Testis (tissue), 3 donors: ENCODE data around the gene SERINC2. TPM values are rescaled to one million over a fixed set of nuclear protein-coding genes. Genes with fewer than 3 reads are reported as not detected.
"Not testable (repeated sequence)": the region's sequence is repeated elsewhere in the genome, so short reads cannot be mapped to it uniquely, and the experiment has no call there.

Source experiments
- DNase-seq: peaks from one replicate; pipeline ENCODE4 v3.0.0-alpha.2; 2019
- H3K27ac ChIP-seq, 2 donors: fragments of 200-600 bp; sonication (generic); one replicate each; pipeline ENCODE4 v1.5.1; 2019
- H3K27me3 ChIP-seq: fragments of 200-600 bp; sonication (generic); one replicate; pipeline ENCODE4 v1.5.1; 2019
- H3K36me3 ChIP-seq: fragments of 200-600 bp; sonication (generic); one replicate; pipeline ENCODE4 v1.5.1; 2017; ENCODE audit warnings: low read depth; ENCODE audit errors: missing control alignments
- H3K4me1 ChIP-seq: fragments of 200-600 bp; sonication (generic); one replicate; pipeline ENCODE4 v1.5.1; 2019
- H3K4me3 ChIP-seq, 2 donors: fragments of 200-600 bp; sonication (generic); one replicate each; pipeline ENCODE4 v1.5.1; 2017 to 2019
- H3K9me3 ChIP-seq: fragments of 200-600 bp; sonication (generic); one replicate; pipeline ENCODE4 v1.5.1; 2017
- POLR2A ChIP-seq: fragments of 450-650 bp; IDR thresholded peaks from one replicate; pipeline ENCODE4 v1.6.1; 2017; ENCODE audit warnings: antibody characterized with exemption, mild to moderate bottlenecking, moderate library complexity
- WGBS, 2 donors: methylation state at CpG; one replicate each; pipeline ENCODE4 v1.1.5; 2018; 5-methylcytosine and 5-hydroxymethylcytosine counted together
- intact Hi-C: fragments of 100-400 bp; cut with DNase I; formaldehyde crosslinking; loops from one replicate; pipeline ENCODE4 v1.15.1; 2023; ENCODE audit warnings: low total_unique reads
- polyA plus RNA-seq: library from polyadenylated mRNA; stranded (reverse); fragments of 350-450 nt; fragmentation: Illumina TruSeq; extraction: RNeasy Lipid Tissue Mini Kit (QIAGEN cat#74804); gene quantifications from one replicate; pipeline ENCODE4 v1.2.3, GENCODE V29; 2014; ENCODE audit warnings: low read depth, low replicate concordance; ENCODE audit not compliant: insufficient read depth
- total RNA-seq, 2 donors: library from RNA; depleted of rRNA; stranded (reverse); fragments of >200 nt; gene quantifications; one replicate each; pipeline ENCODE4 v1.2.3, GENCODE V29; 2016
- TF ChIP-seq, protein P1 (sequence below), 3 experiments: fragments of 450-650 bp in 2 of 3; fragments of 200-600 bp in 1 of 3; sonication (generic) in 1 of 3; IDR thresholded peaks; one replicate each; pipeline ENCODE4 v1.5.1; 2016 to 2019; ENCODE audit warnings: antibody characterized with exemption in 3 of 3, mild to moderate bottlenecking in 2 of 3, moderate library complexity in 1 of 3

Gene SERINC2
- total and polyA plus RNA-seq, 3 donors from 2014 or later = 9.5 to 21.7 (median 10.8) TPM

DNA sequence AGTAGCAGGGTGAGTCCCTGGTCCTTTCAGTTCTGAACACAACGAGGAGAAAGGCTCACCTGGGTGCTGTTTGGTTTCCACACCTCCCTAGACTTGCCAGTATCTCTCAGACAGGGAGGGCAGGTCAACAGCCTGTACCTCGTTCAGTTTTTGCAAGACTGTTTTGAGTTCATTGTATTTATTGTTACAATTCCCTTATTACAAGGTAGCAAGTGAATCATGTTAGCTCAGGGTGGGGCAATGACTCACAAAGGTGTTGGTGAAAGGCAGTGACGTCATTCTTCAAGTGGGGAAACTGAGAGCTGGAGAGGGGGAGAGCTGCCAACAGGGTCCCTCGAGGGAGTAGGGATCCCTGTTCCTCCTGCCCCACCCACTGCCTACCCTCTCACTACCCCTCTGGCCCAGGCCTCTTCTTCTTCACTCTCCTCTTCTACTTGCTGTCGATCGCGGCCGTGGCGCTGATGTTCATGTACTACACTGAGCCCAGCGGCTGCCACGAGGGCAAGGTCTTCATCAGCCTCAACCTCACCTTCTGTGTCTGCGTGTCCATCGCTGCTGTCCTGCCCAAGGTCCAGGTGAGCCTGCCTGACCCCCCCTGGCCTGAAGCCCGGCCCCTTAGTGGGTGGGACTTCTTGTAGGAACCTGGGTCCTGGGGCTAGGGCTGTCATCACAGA, 13.4 kb downstream of the SERINC2 start:
- H3K9me3 ChIP-seq = no peaks in the 10 kb centered on the region
- 78 to 80% methylated on average over 7 to 14 of the region's 14 CpGs for WGBS, 2 donors
- H3K4me1 ChIP-seq = no peaks in the 10 kb centered on the region
- H3K27me3 ChIP-seq = no peaks in the 10 kb centered on the region
- no peak overlapping the region for H3K27ac ChIP-seq
- no peaks in the 10 kb centered on the region for H3K36me3 ChIP-seq
- DNase-seq = no peak
- TF ChIP-seq, protein P1, sequence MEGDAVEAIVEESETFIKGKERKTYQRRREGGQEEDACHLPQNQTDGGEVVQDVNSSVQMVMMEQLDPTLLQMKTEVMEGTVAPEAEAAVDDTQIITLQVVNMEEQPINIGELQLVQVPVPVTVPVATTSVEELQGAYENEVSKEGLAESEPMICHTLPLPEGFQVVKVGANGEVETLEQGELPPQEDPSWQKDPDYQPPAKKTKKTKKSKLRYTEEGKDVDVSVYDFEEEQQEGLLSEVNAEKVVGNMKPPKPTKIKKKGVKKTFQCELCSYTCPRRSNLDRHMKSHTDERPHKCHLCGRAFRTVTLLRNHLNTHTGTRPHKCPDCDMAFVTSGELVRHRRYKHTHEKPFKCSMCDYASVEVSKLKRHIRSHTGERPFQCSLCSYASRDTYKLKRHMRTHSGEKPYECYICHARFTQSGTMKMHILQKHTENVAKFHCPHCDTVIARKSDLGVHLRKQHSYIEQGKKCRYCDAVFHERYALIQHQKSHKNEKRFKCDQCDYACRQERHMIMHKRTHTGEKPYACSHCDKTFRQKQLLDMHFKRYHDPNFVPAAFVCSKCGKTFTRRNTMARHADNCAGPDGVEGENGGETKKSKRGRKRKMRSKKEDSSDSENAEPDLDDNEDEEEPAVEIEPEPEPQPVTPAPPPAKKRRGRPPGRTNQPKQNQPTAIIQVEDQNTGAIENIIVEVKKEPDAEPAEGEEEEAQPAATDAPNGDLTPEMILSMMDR (IDR thresholded peaks at IDR 0.05) = no peak
- no peak for TF ChIP-seq POLR2A
- intact Hi-C loops = loop anchor here (10.0 kb wide), 1 partner anchor 242 kb away; no protein-coding TSS in a partner anchor
- H3K4me3 ChIP-seq = no peak overlapping the region

DNA sequence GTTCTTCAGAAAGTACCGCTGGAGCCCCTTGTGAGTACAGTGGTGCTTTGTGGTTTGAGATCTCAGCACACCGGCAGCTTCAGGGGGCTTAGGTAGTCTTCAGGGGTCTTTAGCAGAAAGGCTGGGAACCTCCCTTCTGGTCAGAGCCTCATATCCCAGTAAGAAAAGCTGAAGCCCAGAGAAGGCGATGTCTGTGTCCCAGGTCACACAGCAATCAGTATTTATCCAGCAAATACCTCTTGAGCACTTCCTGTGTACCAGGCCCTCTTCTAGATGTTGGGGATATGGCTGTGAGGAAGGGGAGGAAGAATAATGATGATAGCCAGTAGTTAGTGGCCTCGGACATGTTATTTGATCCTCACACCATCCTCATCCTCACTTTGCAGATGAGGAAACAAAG, 14.3 kb downstream of the SERINC2 start:
- intact Hi-C loops = loop anchor here (10.0 kb wide), 1 partner anchor 243 kb away; no protein-coding TSS in a partner anchor
- WGBS, 2 donors = 94 to 96% methylated on average over 3 to 4 of the region's 4 CpGs

DNA sequence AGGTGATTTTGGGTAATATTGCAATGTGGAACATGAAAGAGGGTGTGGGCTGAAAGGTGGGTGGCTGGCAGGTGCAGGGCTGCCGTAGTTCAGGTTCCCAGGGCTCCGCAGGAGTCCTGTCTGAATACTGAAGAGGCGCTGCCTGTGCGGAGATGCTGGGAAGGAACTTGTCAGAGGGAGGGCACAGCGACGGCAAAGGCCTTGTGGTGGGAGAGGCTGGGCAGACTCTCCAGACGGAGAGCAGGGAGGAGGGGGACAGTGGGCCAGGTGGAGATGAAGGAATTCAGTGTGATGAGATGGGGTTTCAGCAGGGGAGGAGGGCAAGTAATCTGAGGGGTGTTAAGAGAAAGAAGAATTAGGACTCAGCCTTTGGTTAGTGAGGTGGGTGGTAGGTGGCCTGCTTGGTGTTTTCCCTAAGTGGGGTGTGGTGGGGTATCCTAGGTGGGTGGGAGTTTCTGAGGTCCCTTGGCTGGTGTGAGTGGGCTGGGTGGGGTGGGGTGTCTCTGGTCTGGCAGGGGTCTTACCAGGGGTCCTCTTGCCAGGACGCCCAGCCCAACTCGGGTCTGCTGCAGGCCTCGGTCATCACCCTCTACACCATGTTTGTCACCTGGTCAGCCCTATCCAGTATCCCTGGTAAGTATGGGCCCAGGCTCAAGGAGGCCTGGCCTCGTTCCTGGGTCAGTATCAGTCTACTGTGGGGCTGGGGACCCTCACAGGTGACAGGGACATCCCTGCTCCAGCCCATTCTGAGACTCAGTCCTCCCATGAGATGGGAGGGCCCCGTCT, 15.6 kb downstream of the SERINC2 start:
- intact Hi-C loops = loop anchor here (10.0 kb wide), 1 partner anchor 244 kb away; no protein-coding TSS in a partner anchor
- WGBS, 2 donors = 96 to 99% methylated on average over 7 to 10 of the region's 12 CpGs
- TF ChIP-seq, protein P1 (IDR thresholded peaks at IDR 0.05) = no peak
- TF ChIP-seq POLR2A = no peak
- H3K4me3 ChIP-seq = no peak overlapping the region
- no peak overlapping the region for H3K27ac ChIP-seq
- H3K4me1 ChIP-seq = no peaks in the 10 kb centered on the region
- DNase-seq = no peak
- no peaks in the 10 kb centered on the region for H3K27me3 ChIP-seq
- no peaks in the 10 kb centered on the region for H3K9me3 ChIP-seq
- no peaks in the 10 kb centered on the region for H3K36me3 ChIP-seq

More for the DNA sequence above, 14.3 kb downstream of the SERINC2 start:
- Histone ChIP-seq H3K4me3 (no peak overlapping the region), H3K9me3 (no peaks in the 10 kb centered on the region), H3K27me3 (no peaks in the 10 kb centered on the region), H3K4me1 (no peaks in the 10 kb centered on the region), H3K27ac (no peak overlapping the region), H3K36me3 (no peaks in the 10 kb centered on the region)
- no peak for DNase-seq
- TF ChIP-seq POLR2A = no peak
- TF ChIP-seq, protein P1 (IDR thresholded peaks at IDR 0.05) = no peak

DNA sequence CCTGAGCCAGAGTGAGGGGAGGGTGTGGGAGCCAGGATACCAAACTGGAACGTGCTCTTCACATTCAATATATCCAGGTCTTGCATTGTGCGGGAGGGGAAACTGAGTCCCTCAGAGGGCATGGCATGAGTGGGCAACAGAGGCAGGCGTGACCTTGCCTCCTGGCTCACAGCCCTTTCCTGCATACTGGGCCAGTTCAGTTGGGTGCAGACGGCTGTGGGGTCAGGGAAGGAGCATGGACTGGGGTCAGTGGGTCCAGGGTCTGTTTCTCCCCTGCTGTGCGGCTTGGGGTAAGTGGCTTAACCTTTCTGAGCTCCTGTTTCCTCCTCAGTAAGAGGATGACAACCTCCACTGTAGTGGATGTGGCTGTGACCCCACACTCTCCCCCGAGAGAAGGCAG, 16.6 kb downstream of the SERINC2 start:
- no peak for DNase-seq

DNA sequence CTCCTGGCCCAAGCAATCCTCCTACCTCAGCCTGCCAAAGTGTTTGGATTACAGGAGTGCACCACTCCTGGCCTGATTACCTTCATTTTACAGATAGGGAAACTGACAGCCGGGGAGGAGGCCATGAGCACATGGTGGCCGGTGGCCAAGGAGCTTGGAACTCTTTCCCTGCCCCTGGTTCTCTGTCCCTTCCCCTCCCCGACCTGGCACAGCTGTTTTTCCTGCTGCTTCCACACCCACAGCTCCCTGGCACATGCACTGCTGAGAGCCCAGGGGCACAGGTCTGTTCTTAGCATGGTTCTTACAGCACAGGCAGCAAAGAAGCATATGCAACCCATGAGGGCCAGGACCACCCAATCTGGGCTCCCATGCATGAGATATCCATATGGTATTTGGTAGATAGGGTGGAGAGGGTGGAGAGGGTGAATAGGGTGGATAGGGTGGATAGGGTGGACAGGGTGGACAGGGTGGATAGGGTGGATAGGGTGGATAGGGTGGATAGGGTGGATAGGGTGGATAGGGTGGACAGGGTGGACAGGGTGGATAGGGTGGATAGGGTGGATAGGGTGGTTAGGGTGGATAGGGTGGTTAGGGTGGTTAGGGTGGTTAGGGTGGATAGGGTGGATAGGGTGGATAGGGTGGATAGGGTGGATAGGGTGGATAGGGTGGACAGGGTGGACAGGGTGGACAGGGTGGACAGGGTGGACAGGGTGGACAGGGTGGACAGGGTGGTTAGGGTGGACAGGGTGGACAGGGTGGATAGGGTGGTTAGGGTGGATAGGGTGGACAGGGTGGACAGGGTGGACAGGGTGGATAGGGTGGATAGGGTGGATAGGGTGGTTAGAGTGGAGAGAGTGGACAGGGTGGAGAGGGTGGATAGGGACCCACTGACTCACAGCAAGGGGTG, 18.6 kb downstream of the SERINC2 start:
- DNase-seq = not testable (repeated sequence)
- 41 to 42% methylated on average over 3 of the region's 3 CpGs for WGBS, 2 donors

More for the DNA sequence above, 16.6 kb downstream of the SERINC2 start:
- Histone ChIP-seq H3K9me3 (no peaks in the 10 kb centered on the region), H3K4me3 (no peak overlapping the region), H3K36me3 (no peaks in the 10 kb centered on the region), H3K4me1 (no peaks in the 10 kb centered on the region), H3K27me3 (no peaks in the 10 kb centered on the region), H3K27ac (no peak overlapping the region)
- WGBS, 2 donors = 92 to 98% methylated on average over 6 of the region's 6 CpGs
- intact Hi-C loops = loop anchor here (10.0 kb wide), 1 partner anchor 245 kb away; no protein-coding TSS in a partner anchor
- TF ChIP-seq, protein P1 (IDR thresholded peaks at IDR 0.05) = no peak
- TF ChIP-seq POLR2A = no peak

More for the DNA sequence above, 18.6 kb downstream of the SERINC2 start:
- H3K9me3 ChIP-seq, H3K27ac ChIP-seq, H3K36me3 ChIP-seq, H3K4me1 ChIP-seq, H3K27me3 ChIP-seq, H3K4me3 ChIP-seq, intact Hi-C loops: not testable (repeated sequence)
